Activated CD4-positive, alpha-beta memory T cell treated with anti-CD3 and anti-CD28 coated beads, Interleukin-2, amount 10 ng/mL, durations not matched to agents 7 days and 5 days (primary cell): ENCODE measurements around the gene CCRL2. TPM values are rescaled to one million over a fixed set of nuclear protein-coding genes. Genes with fewer than 3 reads are reported as not detected.
"Not testable (repeated sequence)": the region's sequence is repeated elsewhere in the genome, so short reads cannot be mapped to it uniquely, and the experiment has no call there.

Experiments used
- CTCF ChIA-PET: fragments of 350-600 bp; sonication (Branson Sonifier 250); formaldehyde crosslinking; loops from one replicate; lab custom pipeline; 2021; ENCODE audit warnings: antibody characterized with exemption, inconsistent platforms; lab: Charles Lee
- POLR2A ChIA-PET: fragments of 350-600 bp; sonication (Branson Sonifier 250); formaldehyde crosslinking; loops from one replicate; lab custom pipeline; 2021; ENCODE audit warnings: antibody characterized with exemption; lab: Charles Lee
- DNase-seq: peaks from one replicate; pipeline ENCODE4 v3.0.0-alpha.2; 2020
- H3K27ac Mint-ChIP-seq: one replicate; pipeline ENCODE4 v1.8.0; 2021; ENCODE audit warnings: mild to moderate bottlenecking, mixed read lengths
- H3K27me3 Mint-ChIP-seq: one replicate; pipeline ENCODE4 v1.8.0; 2021; ENCODE audit warnings: mixed read lengths
- H3K36me3 Mint-ChIP-seq: one replicate; pipeline ENCODE4 v1.8.0; 2021; ENCODE audit warnings: low read depth, mixed read lengths
- H3K4me1 Mint-ChIP-seq: one replicate; pipeline ENCODE4 v1.8.0; 2021; ENCODE audit warnings: mixed read lengths
- H3K4me3 Mint-ChIP-seq: one replicate; pipeline ENCODE4 v1.8.0; 2021; ENCODE audit warnings: mild to moderate bottlenecking, mixed read lengths
- H3K9me3 Mint-ChIP-seq: one replicate; pipeline ENCODE4 v1.8.0; 2021; ENCODE audit warnings: mixed read lengths
- total RNA-seq, 2 experiments: library from RNA; stranded (reverse); gene quantifications; one replicate each; pipeline ENCODE4 v1.2.3, GENCODE V29; 2021

Gene CCRL2
- total RNA-seq, 2 experiments from 2014 or later: 5.4 to 6.2 TPM

- Mint-ChIP-seq H3K27ac (no peak overlapping the region), H3K36me3 (peaks cover 12% of the 10 kb centered on the region), H3K4me1 (peaks cover 31% of the 10 kb centered on the region), H3K4me3 (no peak overlapping the region), H3K9me3 (no peaks in the 10 kb centered on the region), H3K27me3 (no peaks in the 10 kb centered on the region)
- CTCF ChIA-PET: no interaction called here
- no peak for DNase-seq
- POLR2A ChIA-PET: no interaction called here
These were observed 4.2 kb downstream of the CCRL2 start for GRCh38 chr3:46411271-46411670.

- Mint-ChIP-seq H3K4me3 (no peak overlapping the region), H3K36me3 (peaks cover 12% of the 10 kb centered on the region), H3K4me1 (peaks cover 15% of the 10 kb centered on the region), H3K27ac (no peak overlapping the region), H3K9me3 (no peaks in the 10 kb centered on the region), H3K27me3 (no peaks in the 10 kb centered on the region)
- ChIA-PET POLR2A (no interaction called here), CTCF (no interaction called here)
- DNase-seq: no peak
These were observed 5.8 kb downstream of the CCRL2 start for GRCh38 chr3:46412786-46413298.

- CTCF ChIA-PET: no interaction called here
- Mint-ChIP-seq H3K4me1 (peaks cover 6% of the 10 kb centered on the region), H3K36me3 (peaks cover 2% of the 10 kb centered on the region), H3K9me3 (no peaks in the 10 kb centered on the region), H3K27me3 (no peaks in the 10 kb centered on the region), H3K27ac (no peak overlapping the region), H3K4me3 (no peak overlapping the region)
- DNase-seq: no peak
- POLR2A ChIA-PET: no interaction called here
These were observed 6.9 kb downstream of the CCRL2 start for GRCh38 chr3:46413951-46414350.

- peaks cover 2% of the 10 kb centered on the region for H3K4me1 Mint-ChIP-seq
- ChIA-PET CTCF (no interaction called here), POLR2A (no interaction called here)
- no peak overlapping the region for H3K27ac Mint-ChIP-seq
- DNase-seq: no peak
- H3K27me3 Mint-ChIP-seq: no peaks in the 10 kb centered on the region
- no peaks in the 10 kb centered on the region for H3K9me3 Mint-ChIP-seq
- no peaks in the 10 kb centered on the region for H3K36me3 Mint-ChIP-seq
- no peak overlapping the region for H3K4me3 Mint-ChIP-seq
These were observed 7.7 kb downstream of the CCRL2 start for GRCh38 chr3:46414739-46415138.

GRCh38 chr3:46416125-46416810 lies 9.2 kb downstream of the CCRL2 start:
- no peaks in the 10 kb centered on the region for H3K36me3 Mint-ChIP-seq
- no peak overlapping the region for H3K4me3 Mint-ChIP-seq
- H3K27ac Mint-ChIP-seq: no peak overlapping the region
- no peaks in the 10 kb centered on the region for H3K4me1 Mint-ChIP-seq
- no peak for DNase-seq
- no peaks in the 10 kb centered on the region for H3K9me3 Mint-ChIP-seq
- ChIA-PET POLR2A (interaction anchor here (1.3 kb wide), 1 partner anchor 9 kb away, joined by 3 read pairs; the partner anchor contains the start of genes CCR5AS and CCRL2), CTCF (no interaction called here)
- no peaks in the 10 kb centered on the region for H3K27me3 Mint-ChIP-seq

GRCh38 chr3:46416811-46417510 lies 9.9 kb downstream of the CCRL2 start:
- ChIA-PET POLR2A (interaction anchor here (1.3 kb wide), 1 partner anchor 10 kb away, joined by 3 read pairs; the partner anchor contains the start of genes CCR5AS and CCRL2), CTCF (interaction anchor here (0.7 kb wide), 1 partner anchor 72 kb away, joined by 3 read pairs; no protein-coding TSS in a partner anchor)
- Mint-ChIP-seq H3K36me3 (no peaks in the 10 kb centered on the region), H3K4me3 (no peak overlapping the region), H3K27ac (no peak overlapping the region), H3K9me3 (no peaks in the 10 kb centered on the region), H3K27me3 (no peaks in the 10 kb centered on the region), H3K4me1 (no peaks in the 10 kb centered on the region)
- DNase-seq: no peak

- Mint-ChIP-seq H3K27me3 (no peaks in the 10 kb centered on the region), H3K4me1 (no peaks in the 10 kb centered on the region), H3K36me3 (no peaks in the 10 kb centered on the region), H3K27ac (no peak overlapping the region), H3K4me3 (no peak overlapping the region), H3K9me3 (no peaks in the 10 kb centered on the region)
- no peak for DNase-seq
- ChIA-PET POLR2A (no interaction called here), CTCF (no interaction called here)
These were observed 11.0 kb downstream of the CCRL2 start for GRCh38 chr3:46417841-46418611.

- H3K4me1 Mint-ChIP-seq: no peaks in the 10 kb centered on the region
- no peaks in the 10 kb centered on the region for H3K36me3 Mint-ChIP-seq
- H3K9me3 Mint-ChIP-seq: no peaks in the 10 kb centered on the region
- no peaks in the 10 kb centered on the region for H3K27me3 Mint-ChIP-seq
- H3K4me3 Mint-ChIP-seq: no peak overlapping the region
- no peak overlapping the region for H3K27ac Mint-ChIP-seq
- DNase-seq: no peak
- ChIA-PET POLR2A (no interaction called here), CTCF (no interaction called here)
These were observed 12.8 kb downstream of the CCRL2 start for GRCh38 chr3:46419816-46420215.

- CTCF ChIA-PET: no interaction called here
- no peaks in the 10 kb centered on the region for H3K36me3 Mint-ChIP-seq
- H3K4me1 Mint-ChIP-seq: peaks cover 1% of the 10 kb centered on the region
- H3K4me3 Mint-ChIP-seq: no peak overlapping the region
- H3K27ac Mint-ChIP-seq: no peak overlapping the region
- no peaks in the 10 kb centered on the region for H3K9me3 Mint-ChIP-seq
- POLR2A ChIA-PET: no interaction called here
- no peak for DNase-seq
- no peaks in the 10 kb centered on the region for H3K27me3 Mint-ChIP-seq
These were observed 13.9 kb downstream of the CCRL2 start for GRCh38 chr3:46420931-46421330.

- no peak for DNase-seq
- H3K9me3 Mint-ChIP-seq: no peaks in the 10 kb centered on the region
- H3K36me3 Mint-ChIP-seq: no peaks in the 10 kb centered on the region
- H3K4me3 Mint-ChIP-seq: no peak overlapping the region
- H3K27ac Mint-ChIP-seq: no peak overlapping the region
- peaks cover 14% of the 10 kb centered on the region for H3K4me1 Mint-ChIP-seq
- ChIA-PET CTCF (no interaction called here), POLR2A (no interaction called here)
- no peaks in the 10 kb centered on the region for H3K27me3 Mint-ChIP-seq
These were observed 15.6 kb downstream of the CCRL2 start for GRCh38 chr3:46422617-46423016.

- H3K9me3 Mint-ChIP-seq: no peaks in the 10 kb centered on the region
- no peak overlapping the region for H3K4me3 Mint-ChIP-seq
- DNase-seq: no peak
- peaks cover 14% of the 10 kb centered on the region for H3K4me1 Mint-ChIP-seq
- POLR2A ChIA-PET: no interaction called here
- CTCF ChIA-PET: interaction anchor here (1.6 kb wide), 1 partner anchor 45 kb away, joined by 5 read pairs; no protein-coding TSS in a partner anchor
- H3K27me3 Mint-ChIP-seq: peaks cover 3% of the 10 kb centered on the region
- H3K36me3 Mint-ChIP-seq: no peaks in the 10 kb centered on the region
- no peak overlapping the region for H3K27ac Mint-ChIP-seq
These were observed 16.5 kb downstream of the CCRL2 start for GRCh38 chr3:46423588-46423987.

GRCh38 chr3:46426476-46426875 lies 19.4 kb downstream of the CCRL2 start:
- POLR2A ChIA-PET, CTCF ChIA-PET, H3K36me3 Mint-ChIP-seq, H3K9me3 Mint-ChIP-seq, H3K4me3 Mint-ChIP-seq, H3K27me3 Mint-ChIP-seq, DNase-seq, H3K27ac Mint-ChIP-seq: not testable (repeated sequence)
- H3K4me1 Mint-ChIP-seq: peaks cover 14% of the 10 kb centered on the region

- CTCF ChIA-PET, DNase-seq, H3K4me3 Mint-ChIP-seq, H3K9me3 Mint-ChIP-seq, H3K36me3 Mint-ChIP-seq, POLR2A ChIA-PET, H3K27me3 Mint-ChIP-seq, H3K27ac Mint-ChIP-seq: not testable (repeated sequence)
- H3K4me1 Mint-ChIP-seq: peaks cover 14% of the 10 kb centered on the region
These were observed 20.3 kb downstream of the CCRL2 start for GRCh38 chr3:46427404-46427803.
